NCI-H510A (cell line): ENCODE data around the gene FMN1.

Experiments
- DNase-seq: peaks from one replicate; lab custom pipeline; 2025; lab: John Stamatoyannopoulos, UW

FMN1 gene

GRCh38 chr15:32825219-32825618 lies 369.3 kb downstream of the FMN1 start:
- no peak for DNase-seq

- DNase-seq, result no peak
Observed at GRCh38 chr15:32824777-32825176, 369.7 kb downstream of the FMN1 start.

- DNase-seq, result no peak
Observed at GRCh38 chr15:32823750-32824149, 370.8 kb downstream of the FMN1 start.

DNA sequence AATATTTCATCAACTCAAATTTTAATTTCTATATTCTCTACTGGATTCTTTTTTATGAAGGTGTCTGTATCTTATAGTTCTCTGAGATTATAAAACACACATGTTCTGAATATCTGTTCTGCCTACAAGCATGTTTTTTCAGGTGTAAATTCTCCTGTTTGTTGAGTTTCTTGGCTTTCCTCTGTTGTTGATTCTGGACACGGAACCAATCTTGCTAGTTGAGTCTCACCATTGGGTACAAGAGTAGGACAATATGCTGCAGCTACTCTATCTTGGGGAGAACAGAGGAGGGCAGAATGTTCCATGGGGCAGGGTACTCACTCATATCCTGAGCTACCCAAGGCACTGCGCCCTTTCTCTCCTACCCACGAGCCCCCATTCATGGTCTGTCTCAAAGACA lies 371.8 kb downstream of the FMN1 start:
- no peak for DNase-seq

DNA sequence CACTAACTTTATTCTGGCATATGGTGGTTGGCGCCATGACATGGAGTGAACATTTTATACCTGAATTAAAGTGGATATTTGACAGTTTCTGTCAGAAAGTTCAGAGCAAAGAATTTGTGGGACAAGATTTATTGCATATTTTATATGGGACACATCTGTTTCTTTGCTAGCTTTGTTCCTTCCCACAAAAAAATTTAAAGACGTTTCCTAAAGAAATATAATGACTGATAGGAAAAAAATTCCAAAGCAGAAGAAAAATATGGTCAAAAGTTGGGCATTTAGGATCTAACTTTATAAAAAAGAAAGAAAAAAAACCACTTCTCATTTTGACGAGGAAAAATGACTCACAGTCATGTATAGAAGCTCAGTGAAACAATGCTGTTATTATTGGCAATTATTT lies 375.1 kb downstream of the FMN1 start:
- no peak for DNase-seq

- DNase-seq, result no peak
Observed at GRCh38 chr15:32818758-32819447, 375.6 kb downstream of the FMN1 start.

DNA sequence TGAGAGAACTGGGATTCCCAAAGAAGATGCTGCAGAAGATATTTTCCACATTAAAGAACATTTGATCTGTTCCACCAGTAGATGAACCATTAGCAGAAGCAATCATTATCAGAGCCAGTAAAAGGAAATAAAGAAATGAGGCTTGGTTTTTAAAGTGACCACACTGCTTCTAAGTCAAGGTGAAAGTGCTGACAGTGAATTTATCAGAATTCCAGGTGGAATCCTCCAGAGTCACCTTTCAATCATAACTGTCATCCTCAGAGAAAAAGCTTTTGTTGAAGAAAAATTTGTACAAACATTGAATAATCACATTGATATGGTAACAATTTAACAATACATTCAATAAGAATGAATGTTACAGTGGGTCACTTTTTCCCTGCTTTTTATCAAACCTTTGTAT lies 376.9 kb downstream of the FMN1 start:
- DNase-seq, result no peak

- DNase-seq, result no peak
Observed at GRCh38 chr15:32807331-32807730, 387.2 kb downstream of the FMN1 start.

DNA sequence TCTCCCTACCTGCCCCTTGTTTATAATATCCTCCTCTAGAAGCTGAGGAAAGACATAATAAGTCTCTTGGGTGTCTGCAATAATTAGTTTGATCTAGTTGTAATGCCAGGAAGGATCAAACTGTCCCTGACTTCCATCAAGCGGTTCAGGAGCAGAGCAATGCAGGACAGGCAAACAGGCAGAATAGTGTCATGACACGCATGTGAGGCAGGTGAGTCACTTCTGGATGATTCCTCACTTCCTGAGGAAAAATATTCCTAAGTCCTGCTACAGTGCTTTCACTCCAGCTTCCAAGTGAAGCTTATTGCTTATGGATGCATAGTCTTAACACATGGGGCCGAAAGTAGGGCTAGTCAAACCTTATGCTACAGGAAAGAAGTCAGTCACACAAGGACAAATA lies 390.9 kb downstream of the FMN1 start:
- no peak for DNase-seq

- no peak for DNase-seq
Observed at GRCh38 chr15:32802286-32802936, 392.1 kb downstream of the FMN1 start.

DNA sequence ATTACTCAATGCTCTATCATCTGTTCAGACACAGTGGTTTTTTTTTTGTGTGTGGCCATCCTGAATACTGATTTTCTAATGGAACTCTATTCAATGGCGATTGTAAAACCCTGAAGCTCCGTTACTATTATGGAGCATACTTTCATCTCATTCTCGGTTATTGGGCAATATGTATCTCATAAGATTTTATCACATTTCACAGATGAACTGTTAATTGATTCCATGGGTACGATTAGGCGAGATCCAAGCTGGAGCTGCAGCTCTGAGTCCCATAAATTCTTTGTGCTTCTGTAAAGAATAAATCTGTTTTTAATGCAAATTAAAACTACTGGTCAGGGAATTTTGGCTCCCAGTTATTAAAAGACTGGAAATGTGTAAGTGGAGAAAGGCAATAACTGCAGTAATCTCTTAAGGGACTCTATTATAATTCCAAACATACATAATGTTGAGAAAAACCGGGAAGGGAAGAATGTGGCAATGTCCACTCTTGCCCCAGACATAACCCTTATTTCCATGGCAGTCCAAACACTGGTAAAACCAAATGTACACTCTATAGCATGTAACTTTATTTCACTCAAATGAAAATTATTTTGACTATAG lies 394.5 kb downstream of the FMN1 start:
- DNase-seq, result no peak

DNA sequence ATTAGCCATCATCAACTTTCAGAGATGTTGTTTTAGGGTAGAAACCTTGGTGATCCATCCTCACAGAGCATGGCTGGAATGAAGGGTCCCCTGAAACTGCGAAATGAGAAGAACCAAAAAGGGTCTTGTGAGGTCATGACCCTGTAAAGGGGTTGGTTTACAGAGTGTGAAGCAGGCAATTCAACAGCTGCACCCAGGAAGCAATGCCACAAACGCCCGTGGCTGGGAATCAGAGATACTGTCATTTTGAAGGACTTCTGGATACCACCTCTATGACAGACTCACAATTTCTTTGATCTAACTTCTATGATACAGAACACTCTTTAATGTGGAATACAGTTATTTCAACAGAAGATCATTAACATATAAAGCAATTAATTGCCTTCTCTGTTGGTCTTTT lies 397.7 kb downstream of the FMN1 start:
- no peak for DNase-seq

GRCh38 chr15:32794973-32795372 lies 399.5 kb downstream of the FMN1 start:
- no peak for DNase-seq

GRCh38 chr15:32792436-32792835 lies 402.1 kb downstream of the FMN1 start:
- DNase-seq, result no peak

- no peak for DNase-seq
Observed at GRCh38 chr15:32790352-32790999, 404.0 kb downstream of the FMN1 start.

- DNase-seq, result no peak
Observed at GRCh38 chr15:32787949-32788348, 406.6 kb downstream of the FMN1 start.

GRCh38 chr15:32786906-32787305 lies 407.6 kb downstream of the FMN1 start:
- DNase-seq, result no peak

DNA sequence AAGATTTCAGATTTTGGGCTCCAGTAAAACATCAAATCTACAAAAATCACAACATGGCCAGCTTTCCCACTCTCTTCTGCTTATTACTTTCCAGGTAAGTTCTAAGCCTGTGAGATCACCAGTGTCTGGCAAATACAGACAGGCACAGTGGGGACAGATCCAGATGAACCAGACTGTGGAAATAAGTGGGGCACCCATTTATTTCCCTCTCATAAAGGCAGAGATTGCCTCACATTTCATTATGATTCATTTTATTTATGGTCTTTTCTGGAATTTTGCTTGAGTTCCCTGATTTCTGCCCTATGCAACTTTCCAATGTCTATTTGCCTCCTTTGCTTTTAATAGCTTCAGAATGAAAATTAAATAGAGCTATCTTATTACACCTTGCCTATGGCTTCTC lies 409.9 kb downstream of the FMN1 start:
- no peak for DNase-seq

- DNase-seq, result no peak
Observed at GRCh38 chr15:32781781-32782180, 412.7 kb downstream of the FMN1 start.

GRCh38 chr15:32778391-32779176 lies 415.9 kb downstream of the FMN1 start:
- DNase-seq, result no peak

GRCh38 chr15:32775103-32775502 lies 419.4 kb downstream of the FMN1 start:
- DNase-seq, result no peak

DNA sequence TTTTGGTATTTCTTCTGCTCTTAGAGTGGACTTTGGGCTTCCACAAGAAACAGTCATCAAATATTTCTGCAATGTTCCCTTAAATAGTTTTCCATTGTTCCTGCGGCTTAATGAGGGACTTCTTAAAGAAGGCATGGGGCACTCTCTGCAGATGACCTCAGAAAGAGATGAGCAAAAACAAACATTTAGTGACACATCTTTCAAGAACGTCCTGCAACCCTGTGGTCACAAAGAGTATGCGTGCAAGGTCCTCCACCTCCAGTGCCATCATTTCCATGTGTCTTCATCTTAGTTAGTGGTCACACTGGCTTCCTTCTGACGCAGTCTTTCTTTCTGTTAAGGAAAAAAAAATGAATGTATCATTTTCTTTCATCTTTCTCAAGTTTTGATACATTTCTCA lies 420.5 kb downstream of the FMN1 start:
- no peak for DNase-seq
